Bronchial epithelial cell (primary cell): Measurements from ENCODE around the gene SSX2IP. TPM values are rescaled to one million over a fixed set of nuclear protein-coding genes. Genes with fewer than 3 reads are reported as not detected.
A peak's percentile ranks its signal among the peaks of the same experiment; 100 is the strongest.

Source experiments
- DNase-seq: peaks from one replicate; pipeline ENCODE4 v3.0.0-alpha.2; 2010; ENCODE audit warnings: low read depth
- FAIRE-seq: peaks from 2 replicates; lab custom pipeline; 2011; peaks lifted over from hg19 to GRCh38; lab: Jason Lieb, UNC
- H3K27me3 ChIP-seq: 2 replicates; pipeline ENCODE4 v1.5.1; 2011; ENCODE audit warnings: low read length; ENCODE audit not compliant: control insufficient read depth, insufficient read depth
- H3K36me3 ChIP-seq: 2 replicates; pipeline ENCODE4 v1.5.1; 2011; ENCODE audit warnings: low read length; ENCODE audit not compliant: control insufficient read depth, insufficient read depth
- H3K4me3 ChIP-seq: 2 replicates; pipeline ENCODE4 v1.5.1; 2011; ENCODE audit warnings: mild to moderate bottlenecking, low read depth, low read length, control low read depth
- CTCF ChIP-seq: IDR thresholded peaks from 2 replicates; pipeline ENCODE4 v1.5.1; 2011; ENCODE audit warnings: mild to moderate bottlenecking, moderate library complexity, low read length, control low read depth, inconsistent platforms; ENCODE audit not compliant: insufficient read depth, severe bottlenecking
- total RNA-seq: library from RNA; depleted of rRNA; stranded (reverse); fragments of >200 nt; gene quantifications from 2 replicates; pipeline ENCODE4 v1.2.1, GENCODE V29; 2014

SSX2IP gene
- total RNA-seq, 1 donor from 2014 or later, result 11.6 TPM

DNA sequence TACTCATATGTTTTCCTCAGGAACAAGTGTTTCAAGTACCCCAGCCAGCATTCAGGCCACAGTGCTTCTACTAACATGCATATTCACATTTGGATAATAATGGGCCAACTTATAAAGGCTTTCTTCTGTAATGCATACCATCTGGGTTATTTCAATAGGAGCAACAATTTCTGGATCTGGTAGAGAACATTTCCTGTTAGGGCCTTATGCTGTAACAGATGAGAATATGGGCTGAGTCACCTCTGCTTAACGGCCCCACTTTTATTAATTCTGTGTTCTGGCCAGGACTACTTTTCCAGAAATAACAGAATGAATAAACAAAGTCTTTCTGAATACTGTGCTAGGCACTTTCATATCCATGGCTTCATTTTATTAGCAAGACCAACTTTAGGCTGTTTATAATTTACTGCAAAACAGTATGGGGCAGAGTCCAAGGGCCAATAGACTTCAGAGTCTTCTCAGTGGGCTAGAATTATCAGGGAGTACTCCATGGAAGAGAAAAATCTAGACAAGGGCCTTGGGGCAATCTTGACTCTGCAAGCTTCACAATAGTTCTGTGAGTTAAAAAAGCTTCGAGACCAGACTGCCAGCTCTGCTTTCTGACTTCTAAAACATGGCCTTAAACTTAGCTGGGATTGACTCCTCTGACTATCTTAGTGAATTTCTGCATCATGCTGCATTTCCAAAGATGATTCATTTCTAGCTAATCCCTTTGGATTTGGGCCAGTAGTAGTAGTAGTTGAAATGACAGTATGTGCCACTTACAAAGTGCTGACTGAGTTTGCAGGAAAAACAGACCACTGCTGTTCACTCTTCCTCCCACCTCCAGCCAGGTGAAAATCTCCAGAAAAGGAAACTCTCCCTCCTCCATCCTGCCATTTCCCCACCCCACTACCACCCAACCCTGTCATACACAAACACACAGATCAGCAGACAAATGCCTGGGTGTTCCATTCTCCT, 8.2 kb upstream of the SSX2IP start:
- FAIRE-seq (no peak), DNase-seq (peak; percentile 93)
- H3K27me3 ChIP-seq, result no peaks in the 10 kb centered on the region
- H3K4me3 ChIP-seq, result no peak overlapping the region
- TF ChIP-seq CTCF, result no peak
- no peaks in the 10 kb centered on the region for H3K36me3 ChIP-seq

DNA sequence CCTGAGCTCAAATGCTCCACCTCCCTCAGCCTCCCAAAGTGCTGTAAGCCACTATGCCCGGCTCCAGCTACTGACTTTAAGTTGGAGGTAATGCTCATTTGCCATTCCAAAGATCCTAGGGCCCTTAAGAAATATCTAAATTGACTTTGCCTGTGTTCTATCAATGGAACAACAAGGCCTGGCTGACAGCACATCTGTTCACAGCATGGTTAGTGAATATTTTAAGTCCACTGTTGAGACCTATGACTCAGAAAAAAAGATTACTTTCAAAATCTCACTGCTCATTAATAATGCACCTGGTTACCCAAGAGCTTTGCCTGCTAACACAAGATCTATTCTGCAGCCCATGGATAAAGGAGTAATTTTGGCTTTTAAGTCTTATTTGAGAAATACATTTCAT, 3.5 kb upstream of the SSX2IP start:
- FAIRE-seq (no peak), DNase-seq (peak; percentile 15)
- no peaks in the 10 kb centered on the region for H3K36me3 ChIP-seq
- H3K27me3 ChIP-seq, result no peaks in the 10 kb centered on the region
- no peak for TF ChIP-seq CTCF
- H3K4me3 ChIP-seq, result no peak overlapping the region

- no peak for FAIRE-seq
- no peak overlapping the region for H3K4me3 ChIP-seq
- H3K36me3 ChIP-seq, result no peaks in the 10 kb centered on the region
- H3K27me3 ChIP-seq, result no peaks in the 10 kb centered on the region
- DNase-seq, result no peak
- TF ChIP-seq CTCF, result no peak
These were observed 2.7 kb upstream of the SSX2IP start for GRCh38 chr1:84693005-84693404.

GRCh38 chr1:84692391-84692790, 2.1 kb upstream of the SSX2IP start:
- no peak overlapping the region for H3K4me3 ChIP-seq
- DNase-seq, result no peak
- FAIRE-seq, result no peak
- H3K36me3 ChIP-seq, result no peaks in the 10 kb centered on the region
- TF ChIP-seq CTCF, result no peak
- no peaks in the 10 kb centered on the region for H3K27me3 ChIP-seq

- TF ChIP-seq CTCF, result no peak
- no peak for FAIRE-seq
- no peak for DNase-seq
- H3K36me3 ChIP-seq, result no peaks in the 10 kb centered on the region
- H3K4me3 ChIP-seq, result peak overlapping the region; percentile 87
- no peaks in the 10 kb centered on the region for H3K27me3 ChIP-seq
These were observed 992 bp upstream of the SSX2IP start for GRCh38 chr1:84691122-84691783.
